Stimulated activated CD4-positive, alpha-beta T cell treated with anti-CD3 and anti-CD28 coated beads, Interleukin-4, amount 100 ng/mL, for 48 hours (primary cell): Measurements from ENCODE around the gene TSSK3.
"Not testable (repeated sequence)": the region's sequence is repeated elsewhere in the genome, so short reads cannot be mapped to it uniquely, and the experiment has no call there.

ENCODE experiments used
- DNase-seq, 2 donors: peaks; one replicate each; pipeline ENCODE4 v3.0.0-alpha.2; 2020; ENCODE audit warnings: low read depth in 2 of 2

The TSSK3 gene

GRCh38 chr1:32338637-32339145, 23.6 kb upstream of the TSSK3 start:
- DNase-seq: no peak

GRCh38 chr1:32339363-32339978, 22.9 kb upstream of the TSSK3 start:
- no peak for DNase-seq

GRCh38 chr1:32341186-32341757, 21.1 kb upstream of the TSSK3 start:
- no peak for DNase-seq

- no peak for DNase-seq
Observed at GRCh38 chr1:32341971-32342370, 20.4 kb upstream of the TSSK3 start.

- no peak for DNase-seq
Observed at GRCh38 chr1:32342704-32343103, 19.6 kb upstream of the TSSK3 start.

GRCh38 chr1:32345289-32345827, 17.0 kb upstream of the TSSK3 start:
- no peak for DNase-seq

- no peak for DNase-seq
Observed at GRCh38 chr1:32346532-32347157, 15.7 kb upstream of the TSSK3 start.

GRCh38 chr1:32349211-32349708, 13.1 kb upstream of the TSSK3 start:
- no peak for DNase-seq

- DNase-seq: peak; percentile 77 to 86
Observed at GRCh38 chr1:32350785-32351398, 11.4 kb upstream of the TSSK3 start.

- peak; percentile 89 to 90 for DNase-seq
Observed at GRCh38 chr1:32351399-32352238, 10.7 kb upstream of the TSSK3 start.

- DNase-seq: no peak
Observed at GRCh38 chr1:32352239-32352745, 10.0 kb upstream of the TSSK3 start.

GRCh38 chr1:32352831-32353383, 9.4 kb upstream of the TSSK3 start:
- no peak for DNase-seq

- DNase-seq: no peak
Observed at GRCh38 chr1:32353431-32353830, 8.9 kb upstream of the TSSK3 start.

GRCh38 chr1:32353886-32354570, 8.3 kb upstream of the TSSK3 start:
- no peak for DNase-seq

GRCh38 chr1:32355778-32356177, 6.6 kb upstream of the TSSK3 start:
- not testable (repeated sequence) for DNase-seq

- DNase-seq: no peak
Observed at GRCh38 chr1:32356478-32356877, 5.9 kb upstream of the TSSK3 start.

GRCh38 chr1:32357614-32358013, 4.7 kb upstream of the TSSK3 start:
- DNase-seq: no peak

GRCh38 chr1:32358435-32358834, 3.9 kb upstream of the TSSK3 start:
- DNase-seq: no peak

- DNase-seq: no peak
Observed at GRCh38 chr1:32361308-32361673, 1.0 kb upstream of the TSSK3 start.
